ENCODE measurements around the gene ESRRA. TPM values are rescaled to one million over a fixed set of nuclear protein-coding genes. Genes with fewer than 3 reads are reported as not detected.

Gene ESRRA
- polyA plus RNA-seq, 1 donor (not counting 4 experiments of a cell fraction or from before 2014, with no cell fraction given): 20.8 TPM

GRCh38 chr11:64261556-64262080, 43.7 kb upstream of the ESRRA start:
- Histone ChIP-seq H3K9me1 (ENCODE audit: control insufficient read depth, extremely low read depth, insufficient read depth, low read length) (peaks cover 2% of the 10 kb centered on the region), H3K36me3 (ENCODE audit: control insufficient read depth in 2 of 2, extremely low read depth in 1 of 2, insufficient read depth in 2 of 2, low read length in 2 of 2) (peaks cover 50 to 74% of the 10 kb centered on the region in 2 experiments), H2AFZ (ENCODE audit: control insufficient read depth, low read length) (no peak overlapping the region), H3K27me3 (ENCODE audit: control insufficient read depth, extremely low read depth, insufficient read depth, low read length) (no peaks in the 10 kb centered on the region), H3K4me3 (ENCODE audit: control insufficient read depth in 2 of 3, extremely low read depth in 1 of 3, insufficient read depth in 2 of 3, low read depth in 1 of 3, low read length in 3 of 3) (no peak overlapping the region), H3K9me3 (ENCODE audit: control insufficient read depth, low read depth, low read length) (no peaks in the 10 kb centered on the region), H3K9ac (ENCODE audit: control insufficient read depth, extremely low read depth, insufficient read depth, low read length) (no peak overlapping the region), H3K79me2 (ENCODE audit: control insufficient read depth, insufficient read depth, low read length) (peaks cover 12% of the 10 kb centered on the region), H4K20me1 (ENCODE audit: control insufficient read depth, extremely low read depth, insufficient read depth, low read length) (no peaks in the 10 kb centered on the region), H3K27ac (ENCODE audit: control insufficient read depth, insufficient read depth, low read length) (no peak overlapping the region), H3K4me2 (ENCODE audit: control insufficient read depth, extremely low read depth, insufficient read depth, low read depth, low read length) (no peak overlapping the region), H3K4me1 (ENCODE audit: control insufficient read depth, extremely low read depth, insufficient read depth, low read length) (peaks cover 22% of the 10 kb centered on the region)
- DNase-seq (ENCODE audit: low read depth, low spot score) (no peak), FAIRE-seq (no peak)
- TF ChIP-seq, protein P1, sequence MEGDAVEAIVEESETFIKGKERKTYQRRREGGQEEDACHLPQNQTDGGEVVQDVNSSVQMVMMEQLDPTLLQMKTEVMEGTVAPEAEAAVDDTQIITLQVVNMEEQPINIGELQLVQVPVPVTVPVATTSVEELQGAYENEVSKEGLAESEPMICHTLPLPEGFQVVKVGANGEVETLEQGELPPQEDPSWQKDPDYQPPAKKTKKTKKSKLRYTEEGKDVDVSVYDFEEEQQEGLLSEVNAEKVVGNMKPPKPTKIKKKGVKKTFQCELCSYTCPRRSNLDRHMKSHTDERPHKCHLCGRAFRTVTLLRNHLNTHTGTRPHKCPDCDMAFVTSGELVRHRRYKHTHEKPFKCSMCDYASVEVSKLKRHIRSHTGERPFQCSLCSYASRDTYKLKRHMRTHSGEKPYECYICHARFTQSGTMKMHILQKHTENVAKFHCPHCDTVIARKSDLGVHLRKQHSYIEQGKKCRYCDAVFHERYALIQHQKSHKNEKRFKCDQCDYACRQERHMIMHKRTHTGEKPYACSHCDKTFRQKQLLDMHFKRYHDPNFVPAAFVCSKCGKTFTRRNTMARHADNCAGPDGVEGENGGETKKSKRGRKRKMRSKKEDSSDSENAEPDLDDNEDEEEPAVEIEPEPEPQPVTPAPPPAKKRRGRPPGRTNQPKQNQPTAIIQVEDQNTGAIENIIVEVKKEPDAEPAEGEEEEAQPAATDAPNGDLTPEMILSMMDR (optimal IDR thresholded peaks at IDR 0.05 in 1 of 3, IDR thresholded peaks at IDR 0.05 in 1 of 3, conservative IDR thresholded peaks at IDR 0.05 in 1 of 3; ENCODE audit: extremely low read depth in 1 of 3, insufficient read depth in 2 of 3, low read length in 3 of 3): no peak
- TF ChIP-seq EZH2 (IDR thresholded peaks at IDR 0.05; ENCODE audit: low read length): no peak
- dilution Hi-C loops (cut with MboI; ENCODE audit: extremely low pct_ligation_motif_present, low sequenced_read_pairs): no loop called here

- peaks cover 49 to 73% of the 10 kb centered on the region in 2 experiments for H3K36me3 ChIP-seq (ENCODE audit: control insufficient read depth in 2 of 2, extremely low read depth in 1 of 2, insufficient read depth in 2 of 2, low read length in 2 of 2)
- dilution Hi-C loops (cut with MboI; ENCODE audit: extremely low pct_ligation_motif_present, low sequenced_read_pairs): no loop called here
- TF ChIP-seq, protein P1 (optimal IDR thresholded peaks at IDR 0.05 in 1 of 3, IDR thresholded peaks at IDR 0.05 in 1 of 3, conservative IDR thresholded peaks at IDR 0.05 in 1 of 3; ENCODE audit: extremely low read depth in 1 of 3, insufficient read depth in 2 of 3, low read length in 3 of 3): no peak
Observed at GRCh38 chr11:64262271-64263002, 42.9 kb upstream of the ESRRA start.

More at GRCh38 chr11:64262271-64263002, 42.9 kb upstream of the ESRRA start:
- Histone ChIP-seq H3K4me2 (ENCODE audit: control insufficient read depth, extremely low read depth, insufficient read depth, low read depth, low read length) (no peak overlapping the region), H2AFZ (ENCODE audit: control insufficient read depth, low read length) (no peak overlapping the region), H3K27ac (ENCODE audit: control insufficient read depth, insufficient read depth, low read length) (no peak overlapping the region), H4K20me1 (ENCODE audit: control insufficient read depth, extremely low read depth, insufficient read depth, low read length) (no peaks in the 10 kb centered on the region), H3K4me1 (ENCODE audit: control insufficient read depth, extremely low read depth, insufficient read depth, low read length) (peaks cover 26% of the 10 kb centered on the region), H3K79me2 (ENCODE audit: control insufficient read depth, insufficient read depth, low read length) (peaks cover 10% of the 10 kb centered on the region), H3K27me3 (ENCODE audit: control insufficient read depth, extremely low read depth, insufficient read depth, low read length) (no peaks in the 10 kb centered on the region), H3K4me3 (ENCODE audit: control insufficient read depth in 2 of 3, extremely low read depth in 1 of 3, insufficient read depth in 2 of 3, low read depth in 1 of 3, low read length in 3 of 3) (no peak overlapping the region), H3K9me1 (ENCODE audit: control insufficient read depth, extremely low read depth, insufficient read depth, low read length) (peaks cover 2% of the 10 kb centered on the region), H3K9ac (ENCODE audit: control insufficient read depth, extremely low read depth, insufficient read depth, low read length) (no peak overlapping the region), H3K9me3 (ENCODE audit: control insufficient read depth, low read depth, low read length) (no peaks in the 10 kb centered on the region)
- no peak for DNase-seq (ENCODE audit: low read depth, low spot score)
- no peak for FAIRE-seq
